OCI-LY3 (cell line): ENCODE data around the gene MGAT4C.

Experiments used
- EZH2phosphoT487 ChIP-seq: fragments of 200-600 bp; shearing (Covaris generic); IDR thresholded peaks from 2 replicates; pipeline ENCODE4 v1.6.1; 2018; ENCODE audit warnings: antibody characterized with exemption, mixed run types, low read depth
- TF ChIP-seq, protein P1 (sequence below): fragments of 200-600, 300-600 bp; sonication (generic); IDR thresholded peaks from 2 replicates; pipeline ENCODE4 v1.5.1; 2014; ENCODE audit warnings: antibody characterized with exemption, low read length, low read depth

DNA sequence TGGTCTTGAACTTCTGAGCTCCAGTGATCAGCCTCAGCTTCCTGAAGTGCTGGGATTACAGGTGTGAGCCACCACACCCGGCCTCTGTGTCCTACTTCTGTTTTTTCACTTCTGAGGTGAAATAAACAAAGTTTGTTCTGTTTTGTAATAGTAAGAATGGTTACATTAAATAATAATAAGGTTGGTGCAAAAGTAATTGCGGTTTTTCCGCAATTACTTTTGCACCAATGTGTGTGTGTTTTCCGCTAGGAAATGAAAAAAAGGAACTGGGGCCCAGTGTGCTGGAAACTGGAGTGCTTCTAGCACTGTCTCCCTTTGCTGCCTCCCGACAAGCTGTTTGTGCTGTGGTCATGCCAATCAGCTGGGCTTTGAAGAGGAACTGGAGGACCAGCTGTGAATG is 241.2 kb downstream of the MGAT4C start:
- no peak for TF ChIP-seq EZH2phosphoT487
- TF ChIP-seq, protein P1, sequence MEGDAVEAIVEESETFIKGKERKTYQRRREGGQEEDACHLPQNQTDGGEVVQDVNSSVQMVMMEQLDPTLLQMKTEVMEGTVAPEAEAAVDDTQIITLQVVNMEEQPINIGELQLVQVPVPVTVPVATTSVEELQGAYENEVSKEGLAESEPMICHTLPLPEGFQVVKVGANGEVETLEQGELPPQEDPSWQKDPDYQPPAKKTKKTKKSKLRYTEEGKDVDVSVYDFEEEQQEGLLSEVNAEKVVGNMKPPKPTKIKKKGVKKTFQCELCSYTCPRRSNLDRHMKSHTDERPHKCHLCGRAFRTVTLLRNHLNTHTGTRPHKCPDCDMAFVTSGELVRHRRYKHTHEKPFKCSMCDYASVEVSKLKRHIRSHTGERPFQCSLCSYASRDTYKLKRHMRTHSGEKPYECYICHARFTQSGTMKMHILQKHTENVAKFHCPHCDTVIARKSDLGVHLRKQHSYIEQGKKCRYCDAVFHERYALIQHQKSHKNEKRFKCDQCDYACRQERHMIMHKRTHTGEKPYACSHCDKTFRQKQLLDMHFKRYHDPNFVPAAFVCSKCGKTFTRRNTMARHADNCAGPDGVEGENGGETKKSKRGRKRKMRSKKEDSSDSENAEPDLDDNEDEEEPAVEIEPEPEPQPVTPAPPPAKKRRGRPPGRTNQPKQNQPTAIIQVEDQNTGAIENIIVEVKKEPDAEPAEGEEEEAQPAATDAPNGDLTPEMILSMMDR = no peak
